HG03558 (cell line): ENCODE measurements around the gene NAGPA.
"Not testable (repeated sequence)": the region's sequence is repeated elsewhere in the genome, so short reads cannot be mapped to it uniquely, and the experiment has no call there.

Experiments used
- ATAC-seq: cut with Tn5 transposase; IDR thresholded peaks from one replicate; pipeline ENCODE4 v1.9.1; 2021; ENCODE audit warnings: moderate number of reproducible peaks; ENCODE audit not compliant: unreplicated experiment; ENCODE audit errors: extremely low read depth

NAGPA gene

DNA sequence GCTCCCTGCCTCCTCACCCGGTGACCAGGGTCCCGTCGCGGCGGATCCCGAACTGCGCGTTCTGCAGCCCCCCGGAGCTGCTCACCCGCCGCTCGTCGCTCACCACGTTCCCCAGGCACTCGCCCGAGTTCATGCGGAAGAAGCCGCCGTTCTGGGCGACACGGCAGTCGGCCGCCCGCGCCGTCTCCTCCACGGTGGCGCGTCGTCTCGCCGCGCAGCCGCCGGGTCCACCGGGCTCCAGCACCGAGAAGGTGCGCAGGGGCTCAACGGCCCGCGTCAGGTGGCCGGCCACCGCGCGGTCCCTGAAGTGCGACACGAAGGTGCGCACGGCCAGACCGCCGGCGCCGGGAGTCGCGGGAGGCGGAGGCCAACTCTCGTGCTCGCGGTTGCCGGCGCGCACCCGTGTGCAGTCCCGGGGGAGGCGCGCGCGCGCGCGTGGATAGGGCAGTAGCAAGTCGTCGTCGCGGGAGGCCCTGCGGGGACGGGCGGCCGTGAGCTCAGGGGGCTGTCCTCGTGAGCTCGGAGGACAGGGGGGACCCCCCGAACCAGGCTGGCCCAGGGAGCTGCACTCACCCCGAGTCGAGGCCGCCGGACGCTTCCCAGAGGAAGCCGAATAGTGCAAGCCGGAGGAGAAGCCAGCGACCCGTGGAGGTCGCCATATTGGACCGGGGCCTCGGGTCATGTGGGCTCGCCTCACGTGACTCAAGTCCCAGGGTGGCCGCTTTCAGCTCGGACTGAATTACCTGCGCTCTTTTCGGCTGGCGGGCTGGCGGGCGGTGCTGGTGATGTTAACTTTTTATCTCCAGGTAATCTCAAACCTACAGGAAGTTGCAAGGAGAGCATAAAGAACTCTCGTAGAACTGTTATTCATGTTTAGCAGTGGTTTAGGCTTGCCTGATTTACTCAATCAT is at the start of gene NAGPA:
NAGPA (minus strand) TSS at position 680 of the 911 bp plus-strand sequence; CDS start at position 659, 21 bp downstream.
- no peak for ATAC-seq

- not testable (repeated sequence) for ATAC-seq
Observed at GRCh38 chr16:5080996-5081395, 47.3 kb upstream of the NAGPA start.

DNA sequence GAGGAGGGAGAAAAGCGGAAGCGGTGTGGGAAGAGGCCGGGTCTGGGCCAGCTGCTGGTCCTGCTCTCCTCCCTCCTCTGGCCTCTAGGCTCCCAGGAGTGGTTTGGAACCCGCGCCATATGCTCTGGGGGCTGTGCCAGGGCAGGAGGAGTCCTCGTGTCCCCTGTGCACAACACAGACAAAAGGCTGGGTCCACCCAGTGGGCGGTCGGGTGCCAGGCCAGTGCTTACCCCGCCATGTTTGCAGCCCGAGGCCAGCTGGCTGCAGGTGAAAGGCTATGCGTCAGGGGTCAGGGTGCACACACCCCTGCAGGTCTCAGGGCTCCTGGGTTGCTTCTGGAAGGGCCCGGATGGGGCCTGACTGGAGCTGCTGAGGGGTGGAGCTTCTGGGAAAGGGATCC is 46.7 kb upstream of the NAGPA start:
- not testable (repeated sequence) for ATAC-seq

DNA sequence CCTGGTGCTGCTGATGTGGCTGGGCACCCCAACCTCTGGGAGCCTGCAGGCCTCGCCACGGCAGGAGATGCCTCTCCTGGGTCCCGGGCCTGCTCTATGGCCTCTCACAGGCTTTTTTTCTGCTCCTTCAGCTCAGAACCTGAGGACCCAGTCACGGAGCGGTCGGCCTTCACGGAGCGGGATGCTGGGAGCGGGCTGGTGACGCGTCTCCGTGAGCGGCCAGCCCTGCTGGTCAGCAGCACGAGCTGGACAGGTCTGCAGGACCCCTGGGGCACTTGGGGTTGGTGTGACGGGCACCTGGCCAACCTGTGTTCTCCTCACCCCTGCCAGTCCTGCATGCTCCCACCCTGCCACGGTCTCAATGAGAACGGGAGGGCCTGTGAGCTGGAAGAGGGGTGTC is 44.9 kb upstream of the NAGPA start:
- no peak for ATAC-seq

DNA sequence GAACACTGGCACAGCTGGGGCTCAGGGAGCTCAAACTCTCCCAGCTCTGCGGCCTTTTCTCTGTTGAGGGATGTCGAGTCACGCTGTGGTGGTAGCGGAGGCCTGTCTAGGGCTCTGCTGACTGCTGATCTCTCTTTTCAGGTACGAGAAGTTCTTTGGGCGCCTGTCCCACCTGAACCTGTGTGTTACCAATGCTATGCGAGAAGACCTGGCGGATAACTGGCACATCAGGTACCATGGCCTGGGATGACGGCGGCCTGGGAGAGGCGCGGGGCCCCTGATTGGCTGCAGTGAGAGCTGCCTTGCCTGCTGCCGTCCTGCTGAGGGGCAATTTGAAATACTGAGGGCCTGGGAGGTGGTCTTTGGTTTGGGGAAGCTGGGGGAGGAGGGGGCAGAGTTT is 43.6 kb upstream of the NAGPA start:
- ATAC-seq = no peak

GRCh38 chr16:5075637-5076036 is 41.9 kb upstream of the NAGPA start:
- no peak for ATAC-seq

GRCh38 chr16:5073771-5074170 is 40.0 kb upstream of the NAGPA start:
- ATAC-seq = not testable (repeated sequence)

DNA sequence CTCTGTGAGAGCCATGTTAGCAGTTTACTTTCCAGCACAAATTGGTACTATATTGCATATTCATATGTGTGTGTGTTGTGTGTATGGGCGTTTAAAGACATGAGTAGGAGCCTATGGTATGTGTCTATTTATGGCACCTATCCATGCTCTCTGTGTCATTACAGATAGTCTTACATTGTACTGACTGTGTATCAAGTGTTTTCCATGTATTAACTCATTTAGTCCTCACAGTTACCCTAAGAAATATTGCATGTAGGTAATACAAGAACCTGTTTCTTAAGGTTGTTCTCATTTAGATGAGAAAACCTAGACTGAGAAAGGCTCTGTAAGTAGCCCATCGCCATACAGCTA is 39.5 kb upstream of the NAGPA start:
- no peak for ATAC-seq

GRCh38 chr16:5072334-5073278 is 38.9 kb upstream of the NAGPA start:
- no peak for ATAC-seq

- ATAC-seq = peak; percentile 74
Observed at GRCh38 chr16:5071681-5072333, 38.1 kb upstream of the NAGPA start, which contains the start of gene ALG1. Gene ALG1 (plus strand): TSS chr16:5071843. CDS start chr16:5071850, 7 bp downstream.

DNA sequence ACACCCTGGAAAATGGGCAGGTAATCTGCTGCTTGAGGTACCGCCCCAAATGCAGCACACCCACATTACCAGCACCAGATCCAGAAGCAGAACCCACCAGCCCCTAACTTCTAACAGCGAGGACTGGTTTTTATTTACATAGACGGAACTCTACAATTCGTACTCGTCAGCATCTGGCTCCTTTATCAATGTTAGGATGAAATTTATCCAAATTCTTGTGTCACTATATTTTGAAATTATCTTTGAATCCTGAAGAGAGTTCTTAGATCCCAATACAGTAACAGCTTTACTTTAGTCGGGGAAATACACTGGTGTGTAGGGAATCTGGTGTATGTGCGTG is 37.6 kb upstream of the NAGPA start:
- no peak for ATAC-seq

GRCh38 chr16:5070431-5071186 is 36.9 kb upstream of the NAGPA start:
- ATAC-seq = no peak

GRCh38 chr16:5069854-5070253 is 36.1 kb upstream of the NAGPA start:
- no peak for ATAC-seq

DNA sequence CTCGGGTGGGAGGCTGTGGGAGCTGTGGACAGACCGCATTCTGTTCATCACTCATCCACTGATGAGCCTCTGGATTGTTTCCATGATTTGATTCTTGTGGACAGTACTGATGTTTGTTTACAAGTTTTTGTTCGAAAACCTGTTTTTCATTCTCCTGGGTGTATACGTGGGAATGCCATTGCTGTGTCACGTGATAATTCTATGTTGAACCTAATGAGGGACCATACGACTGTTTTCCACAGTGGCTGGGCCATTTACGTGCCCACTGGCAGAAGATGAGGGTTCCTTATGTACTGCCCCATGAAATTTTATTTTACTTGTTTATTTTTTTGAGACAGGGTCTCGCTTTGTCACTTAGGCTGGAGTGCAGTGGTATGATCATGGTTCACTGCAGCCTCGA is 35.3 kb upstream of the NAGPA start:
- no peak for ATAC-seq

- no peak for ATAC-seq
Observed at GRCh38 chr16:5066511-5066910, 32.8 kb upstream of the NAGPA start.

DNA sequence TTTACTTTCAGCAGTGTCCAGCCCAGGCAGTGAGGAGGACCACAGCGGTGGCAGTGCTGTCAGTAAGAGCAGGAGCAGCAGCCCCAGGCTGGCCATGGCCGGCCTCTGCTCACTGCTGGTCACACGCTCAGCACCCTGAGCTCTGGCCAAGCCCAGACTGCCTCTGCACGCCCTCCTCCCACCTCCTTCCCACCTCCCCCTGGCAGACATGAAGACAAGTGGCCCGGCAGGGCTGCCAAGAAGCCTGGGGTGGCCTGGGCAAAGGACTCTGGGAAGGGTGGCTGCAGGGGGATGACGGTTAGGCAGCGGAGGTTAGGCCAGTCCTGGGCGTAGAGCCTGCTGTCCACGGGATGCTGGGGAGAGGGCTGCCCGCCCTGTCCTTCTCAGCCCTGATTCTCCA is 32.1 kb upstream of the NAGPA start, which contains the start of gene C16orf89:
C16orf89 (minus strand) TSS at position 144 of the 400 bp plus-strand sequence; CDS start at position 96, 48 bp downstream.
- ATAC-seq = no peak

DNA sequence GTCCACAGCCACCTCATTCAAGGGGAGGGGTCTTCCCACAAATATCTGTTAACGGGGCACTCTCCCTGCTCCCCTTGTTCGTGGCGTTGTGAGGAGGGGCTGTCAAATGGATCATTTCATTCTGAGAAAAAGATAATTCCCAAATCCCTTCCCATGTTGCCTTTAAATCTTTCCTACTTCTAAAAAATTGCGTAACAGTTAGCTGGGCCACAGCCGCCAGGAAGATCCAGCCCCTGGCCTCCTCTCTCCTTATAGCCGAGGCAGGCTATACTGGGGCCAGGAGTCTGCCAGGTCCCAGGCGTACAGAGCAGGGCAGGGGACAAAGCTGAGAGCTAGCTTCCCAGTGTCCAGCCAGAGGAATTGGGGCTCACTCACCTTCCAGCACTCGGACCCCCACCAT is 31.6 kb upstream of the NAGPA start:
- no peak for ATAC-seq

GRCh38 chr16:5064915-5065314 is 31.2 kb upstream of the NAGPA start:
- ATAC-seq = no peak
